Measurements from ENCODE around the gene CALML3. TPM values are rescaled to one million over a fixed set of nuclear protein-coding genes. Genes with fewer than 3 reads are reported as not detected.

Gene CALML3
- total and polyA plus RNA-seq, 2 donors, result 142 to 144 TPM

GRCh38 chr10:5502571-5503476, 21.9 kb upstream of the CALML3 start:
- DNase-seq (ENCODE audit: low read depth in 6 of 9, low spot score in 9 of 9), result no peak
- Histone ChIP-seq H3K27ac (ENCODE audit: low read depth in 1 of 2, low read length in 1 of 2) (no peak overlapping the region), H3K4me3 (ENCODE audit: low read length in 2 of 2) (no peak overlapping the region), H3K36me3 (ENCODE audit: control insufficient read depth in 2 of 2, insufficient read depth in 2 of 2, low read length in 1 of 2) (no peaks in the 10 kb centered on the region), H3K9me3 (ENCODE audit: control insufficient read depth in 2 of 2, insufficient read depth in 1 of 2, low read length in 1 of 2) (no peaks in the 10 kb centered on the region), H3K4me1 (ENCODE audit: control insufficient read depth in 2 of 2, insufficient read depth in 2 of 2, low read length in 2 of 2) (peaks cover 0 to 19% of the 10 kb centered on the region in 2 donors), H3K27me3 (ENCODE audit: control insufficient read depth in 2 of 2, insufficient read depth in 1 of 2, low read length in 1 of 2) (peaks cover 0 to 12% of the 10 kb centered on the region in 2 donors)
- 88% methylated on average over 14 of the region's 14 CpGs for WGBS

GRCh38 chr10:5503477-5503835, 21.3 kb upstream of the CALML3 start:
- Histone ChIP-seq H3K36me3 (ENCODE audit: control insufficient read depth in 2 of 2, insufficient read depth in 2 of 2, low read length in 1 of 2) (no peaks in the 10 kb centered on the region), H3K4me1 (ENCODE audit: control insufficient read depth in 2 of 2, insufficient read depth in 2 of 2, low read length in 2 of 2) (peaks cover 0 to 19% of the 10 kb centered on the region in 2 donors), H3K4me3 (ENCODE audit: low read length in 2 of 2) (no peak overlapping the region), H3K27me3 (ENCODE audit: control insufficient read depth in 2 of 2, insufficient read depth in 1 of 2, low read length in 1 of 2) (peaks cover 0 to 13% of the 10 kb centered on the region in 2 donors), H3K27ac (ENCODE audit: low read depth in 1 of 2, low read length in 1 of 2) (no peak overlapping the region), H3K9me3 (ENCODE audit: control insufficient read depth in 2 of 2, insufficient read depth in 1 of 2, low read length in 1 of 2) (no peaks in the 10 kb centered on the region)
- peak in 1 of 9 donors; percentile 30 for DNase-seq (ENCODE audit: low read depth in 6 of 9, low spot score in 9 of 9)
- WGBS, result 94% methylated on average over 3 of the region's 3 CpGs

- WGBS, result 81% methylated on average over 18 of the region's 18 CpGs
- Histone ChIP-seq H3K9me3 (ENCODE audit: control insufficient read depth in 2 of 2, insufficient read depth in 1 of 2, low read length in 1 of 2) (no peaks in the 10 kb centered on the region), H3K27me3 (ENCODE audit: control insufficient read depth in 2 of 2, insufficient read depth in 1 of 2, low read length in 1 of 2) (peaks cover 0 to 13% of the 10 kb centered on the region in 2 donors), H3K4me1 (ENCODE audit: control insufficient read depth in 2 of 2, insufficient read depth in 2 of 2, low read length in 2 of 2) (peaks cover 0 to 19% of the 10 kb centered on the region in 2 donors), H3K36me3 (ENCODE audit: control insufficient read depth in 2 of 2, insufficient read depth in 2 of 2, low read length in 1 of 2) (no peaks in the 10 kb centered on the region), H3K27ac (ENCODE audit: low read depth in 1 of 2, low read length in 1 of 2) (peak overlapping the region in 1 of 2 donors; percentile 7), H3K4me3 (ENCODE audit: low read length in 2 of 2) (no peak overlapping the region)
- DNase-seq (ENCODE audit: low read depth in 6 of 9, low spot score in 9 of 9), result no peak
These were observed 20.4 kb upstream of the CALML3 start for GRCh38 chr10:5504146-5505072.

- WGBS, result 95% methylated on average over 2 of the region's 2 CpGs
- no peaks in the 10 kb centered on the region for H3K9me3 ChIP-seq (ENCODE audit: control insufficient read depth in 2 of 2, insufficient read depth in 1 of 2, low read length in 1 of 2)
- no peak overlapping the region for H3K4me3 ChIP-seq (ENCODE audit: low read length in 2 of 2)
- H3K27me3 ChIP-seq (ENCODE audit: control insufficient read depth in 2 of 2, insufficient read depth in 1 of 2, low read length in 1 of 2), result peaks cover 0 to 9% of the 10 kb centered on the region in 2 donors
- H3K36me3 ChIP-seq (ENCODE audit: control insufficient read depth in 2 of 2, insufficient read depth in 2 of 2, low read length in 1 of 2), result no peaks in the 10 kb centered on the region
- peaks cover 0 to 19% of the 10 kb centered on the region in 2 donors for H3K4me1 ChIP-seq (ENCODE audit: control insufficient read depth in 2 of 2, insufficient read depth in 2 of 2, low read length in 2 of 2)
- DNase-seq (ENCODE audit: low read depth in 6 of 9, low spot score in 9 of 9), result no peak
- H3K27ac ChIP-seq (ENCODE audit: low read depth in 1 of 2, low read length in 1 of 2), result no peak overlapping the region
These were observed 18.5 kb upstream of the CALML3 start for GRCh38 chr10:5506246-5506645.

GRCh38 chr10:5506751-5507648, 17.8 kb upstream of the CALML3 start:
- H3K4me3 ChIP-seq (ENCODE audit: low read length in 2 of 2), result no peak overlapping the region
- WGBS, result 93% methylated on average over 19 of the region's 19 CpGs
- H3K36me3 ChIP-seq (ENCODE audit: control insufficient read depth in 2 of 2, insufficient read depth in 2 of 2, low read length in 1 of 2), result no peaks in the 10 kb centered on the region
- DNase-seq (ENCODE audit: low read depth in 6 of 9, low spot score in 9 of 9), result no peak
- peaks cover 0 to 9% of the 10 kb centered on the region in 2 donors for H3K27me3 ChIP-seq (ENCODE audit: control insufficient read depth in 2 of 2, insufficient read depth in 1 of 2, low read length in 1 of 2)
- peaks cover 0 to 19% of the 10 kb centered on the region in 2 donors for H3K4me1 ChIP-seq (ENCODE audit: control insufficient read depth in 2 of 2, insufficient read depth in 2 of 2, low read length in 2 of 2)
- H3K27ac ChIP-seq (ENCODE audit: low read depth in 1 of 2, low read length in 1 of 2), result no peak overlapping the region
- no peaks in the 10 kb centered on the region for H3K9me3 ChIP-seq (ENCODE audit: control insufficient read depth in 2 of 2, insufficient read depth in 1 of 2, low read length in 1 of 2)

- peaks cover 0 to 6% of the 10 kb centered on the region in 2 donors for H3K27me3 ChIP-seq (ENCODE audit: control insufficient read depth in 2 of 2, insufficient read depth in 1 of 2, low read length in 1 of 2)
- H3K4me3 ChIP-seq (ENCODE audit: low read length in 2 of 2), result no peak overlapping the region
- 95% methylated on average over 14 of the region's 14 CpGs for WGBS
- H3K27ac ChIP-seq (ENCODE audit: low read depth in 1 of 2, low read length in 1 of 2), result no peak overlapping the region
- no peaks in the 10 kb centered on the region for H3K9me3 ChIP-seq (ENCODE audit: control insufficient read depth in 2 of 2, insufficient read depth in 1 of 2, low read length in 1 of 2)
- peaks cover 0 to 19% of the 10 kb centered on the region in 2 donors for H3K4me1 ChIP-seq (ENCODE audit: control insufficient read depth in 2 of 2, insufficient read depth in 2 of 2, low read length in 2 of 2)
- no peaks in the 10 kb centered on the region for H3K36me3 ChIP-seq (ENCODE audit: control insufficient read depth in 2 of 2, insufficient read depth in 2 of 2, low read length in 1 of 2)
- DNase-seq (ENCODE audit: low read depth in 6 of 9, low spot score in 9 of 9), result no peak
These were observed 17.1 kb upstream of the CALML3 start for GRCh38 chr10:5507649-5508131.

- H3K27ac ChIP-seq (ENCODE audit: low read depth in 1 of 2, low read length in 1 of 2), result no peak overlapping the region
- DNase-seq (ENCODE audit: low read depth in 6 of 9, low spot score in 9 of 9), result no peak
These were observed 16.6 kb upstream of the CALML3 start for GRCh38 chr10:5508161-5508604.

GRCh38 chr10:5508786-5509185, 16.0 kb upstream of the CALML3 start:
- Histone ChIP-seq H3K9me3 (ENCODE audit: control insufficient read depth in 2 of 2, insufficient read depth in 1 of 2, low read length in 1 of 2) (no peaks in the 10 kb centered on the region), H3K27me3 (ENCODE audit: control insufficient read depth in 2 of 2, insufficient read depth in 1 of 2, low read length in 1 of 2) (peaks cover 0 to 6% of the 10 kb centered on the region in 2 donors), H3K4me3 (ENCODE audit: low read length in 2 of 2) (no peak overlapping the region), H3K36me3 (ENCODE audit: control insufficient read depth in 2 of 2, insufficient read depth in 2 of 2, low read length in 1 of 2) (no peaks in the 10 kb centered on the region), H3K4me1 (ENCODE audit: control insufficient read depth in 2 of 2, insufficient read depth in 2 of 2, low read length in 2 of 2) (peaks cover 0 to 22% of the 10 kb centered on the region in 2 donors), H3K27ac (ENCODE audit: low read depth in 1 of 2, low read length in 1 of 2) (no peak overlapping the region)
- 98% methylated on average over 6 of the region's 6 CpGs for WGBS
- no peak for DNase-seq (ENCODE audit: low read depth in 6 of 9, low spot score in 9 of 9)

More at GRCh38 chr10:5508161-5508604, 16.6 kb upstream of the CALML3 start:
- no peaks in the 10 kb centered on the region for H3K36me3 ChIP-seq (ENCODE audit: control insufficient read depth in 2 of 2, insufficient read depth in 2 of 2, low read length in 1 of 2)
- no peak overlapping the region for H3K4me3 ChIP-seq (ENCODE audit: low read length in 2 of 2)
- peaks cover 0 to 6% of the 10 kb centered on the region in 2 donors for H3K27me3 ChIP-seq (ENCODE audit: control insufficient read depth in 2 of 2, insufficient read depth in 1 of 2, low read length in 1 of 2)
- 98% methylated on average over 18 of the region's 18 CpGs for WGBS
- peaks cover 0 to 19% of the 10 kb centered on the region in 2 donors for H3K4me1 ChIP-seq (ENCODE audit: control insufficient read depth in 2 of 2, insufficient read depth in 2 of 2, low read length in 2 of 2)
- no peaks in the 10 kb centered on the region for H3K9me3 ChIP-seq (ENCODE audit: control insufficient read depth in 2 of 2, insufficient read depth in 1 of 2, low read length in 1 of 2)

Measured in thymus (tissue), 11 donors.